Uterus (tissue), 4 donors: Measurements from ENCODE around the gene VEPH1. TPM values are rescaled to one million over a fixed set of nuclear protein-coding genes. Genes with fewer than 3 reads are reported as not detected.

Experiments used
- DNase-seq, 2 donors: peaks; one replicate each; pipeline ENCODE4 v3.0.0-alpha.2; 2019 to 2020
- H3K27ac ChIP-seq, 2 donors: fragments of 200-600 bp; sonication (generic); 1 replicate in 1 of 2; 2 replicates in 1 of 2; pipeline ENCODE4 v1.5.1; 2016 to 2018
- H3K27me3 ChIP-seq, 2 donors: fragments of 200-600 bp; sonication (generic); one replicate each; pipeline ENCODE4 v1.5.1; 2018 to 2019; ENCODE audit warnings: control low read depth in 1 of 2
- H3K36me3 ChIP-seq, 2 donors: fragments of 200-600 bp; sonication (generic); one replicate each; pipeline ENCODE4 v1.5.1; 2019; ENCODE audit warnings: control low read depth in 1 of 2
- H3K4me1 ChIP-seq, 2 donors: fragments of 200-600 bp; sonication (generic); one replicate each; pipeline ENCODE4 v1.5.1; 2018 to 2019; ENCODE audit warnings: control low read depth in 1 of 2
- H3K4me3 ChIP-seq, 2 donors: fragments of 200-600 bp; sonication (generic); 1 replicate in 1 of 2; 2 replicates in 1 of 2; pipeline ENCODE4 v1.5.1; 2018 to 2019; ENCODE audit warnings: mild to moderate bottlenecking in 1 of 2
- H3K9me3 ChIP-seq, 2 donors: fragments of 200-600 bp; sonication (generic); one replicate each; pipeline ENCODE4 v1.5.1; 2019; ENCODE audit warnings: control low read depth in 1 of 2
- CTCF ChIP-seq, 4 experiments: fragments of 200-600 bp in 2 of 4; fragments of 450-650 bp in 2 of 4; sonication (generic) in 2 of 4; IDR thresholded peaks; one replicate each; pipeline ENCODE4 v1.5.1; 2016 to 2019; ENCODE audit warnings: antibody characterized with exemption in 4 of 4, mild to moderate bottlenecking in 2 of 4, moderate library complexity in 1 of 4
- POLR2A ChIP-seq, 2 donors: fragments of 450-650 bp; IDR thresholded peaks; one replicate each; pipeline ENCODE4 v1.6.1; 2016; ENCODE audit warnings: antibody characterized with exemption in 2 of 2, mild to moderate bottlenecking in 1 of 2, moderate library complexity in 1 of 2
- intact Hi-C: fragments of 100-400 bp; cut with DNase I; formaldehyde crosslinking; loops from one replicate; pipeline ENCODE4 v1.15.1; 2023; ENCODE audit warnings: low total_unique reads
- total RNA-seq, 4 donors: library from RNA; depleted of rRNA in 3 of 4; stranded (reverse); fragments of >200 nt in 3 of 4; gene quantifications; one replicate each; pipeline versions ENCODE4 v1.1.0 to v1.2.4, GENCODE V29; 2014 to 2023
- donor health status: DM: yes; HTN: yes; CAD: no.

VEPH1 gene
- total RNA-seq, 4 donors from 2014 or later: 12.2 TPM; not detected in 3

GRCh38 chr3:157477441-157477840 is 25.8 kb downstream of the VEPH1 start:
- Histone ChIP-seq H3K9me3 (no peaks in the 10 kb centered on the region), H3K4me3 (no peak overlapping the region), H3K27ac (no peak overlapping the region), H3K27me3 (no peaks in the 10 kb centered on the region), H3K36me3 (no peaks in the 10 kb centered on the region), H3K4me1 (no peaks in the 10 kb centered on the region)
- intact Hi-C loops: no loop called here
- DNase-seq: no peak
- TF ChIP-seq POLR2A (IDR thresholded peaks at IDR 0.05): no peak
- TF ChIP-seq CTCF (IDR thresholded peaks at IDR 0.05): no peak

- Histone ChIP-seq H3K27ac (no peak overlapping the region), H3K9me3 (no peaks in the 10 kb centered on the region), H3K4me3 (no peak overlapping the region), H3K4me1 (no peaks in the 10 kb centered on the region), H3K27me3 (no peaks in the 10 kb centered on the region), H3K36me3 (no peaks in the 10 kb centered on the region)
- DNase-seq: no peak
- TF ChIP-seq CTCF (IDR thresholded peaks at IDR 0.05): no peak
- no peak for TF ChIP-seq POLR2A (IDR thresholded peaks at IDR 0.05)
- intact Hi-C loops: no loop called here
Measured at GRCh38 chr3:157475921-157476414, 27.2 kb downstream of the VEPH1 start.

GRCh38 chr3:157472648-157473047 is 30.6 kb downstream of the VEPH1 start:
- intact Hi-C loops: no loop called here
- Histone ChIP-seq H3K27me3 (no peaks in the 10 kb centered on the region), H3K4me3 (no peak overlapping the region), H3K36me3 (no peaks in the 10 kb centered on the region), H3K9me3 (no peaks in the 10 kb centered on the region), H3K27ac (no peak overlapping the region), H3K4me1 (no peaks in the 10 kb centered on the region)
- TF ChIP-seq CTCF (IDR thresholded peaks at IDR 0.05): no peak
- TF ChIP-seq POLR2A (IDR thresholded peaks at IDR 0.05): no peak
- DNase-seq: no peak

GRCh38 chr3:157471064-157471463 is 32.2 kb downstream of the VEPH1 start:
- Histone ChIP-seq H3K4me1 (no peaks in the 10 kb centered on the region), H3K9me3 (no peaks in the 10 kb centered on the region), H3K27ac (no peak overlapping the region), H3K36me3 (no peaks in the 10 kb centered on the region), H3K27me3 (no peaks in the 10 kb centered on the region), H3K4me3 (no peak overlapping the region)
- no peak for DNase-seq
- intact Hi-C loops: no loop called here
- TF ChIP-seq CTCF (IDR thresholded peaks at IDR 0.05) (no peak), POLR2A (IDR thresholded peaks at IDR 0.05) (no peak)

GRCh38 chr3:157469561-157470294 is 33.5 kb downstream of the VEPH1 start:
- Histone ChIP-seq H3K27ac (no peak overlapping the region), H3K4me1 (no peaks in the 10 kb centered on the region), H3K27me3 (no peaks in the 10 kb centered on the region), H3K36me3 (no peaks in the 10 kb centered on the region), H3K9me3 (no peaks in the 10 kb centered on the region), H3K4me3 (no peak overlapping the region)
- DNase-seq: no peak
- intact Hi-C loops: no loop called here
- no peak for TF ChIP-seq CTCF (IDR thresholded peaks at IDR 0.05)
- TF ChIP-seq POLR2A (IDR thresholded peaks at IDR 0.05): no peak
